Measurements from ENCODE around the gene FRMD4A.
"Not testable (repeated sequence)": the region's sequence is repeated elsewhere in the genome, so short reads cannot be mapped to it uniquely, and the experiment has no call there.

FRMD4A gene

DNA sequence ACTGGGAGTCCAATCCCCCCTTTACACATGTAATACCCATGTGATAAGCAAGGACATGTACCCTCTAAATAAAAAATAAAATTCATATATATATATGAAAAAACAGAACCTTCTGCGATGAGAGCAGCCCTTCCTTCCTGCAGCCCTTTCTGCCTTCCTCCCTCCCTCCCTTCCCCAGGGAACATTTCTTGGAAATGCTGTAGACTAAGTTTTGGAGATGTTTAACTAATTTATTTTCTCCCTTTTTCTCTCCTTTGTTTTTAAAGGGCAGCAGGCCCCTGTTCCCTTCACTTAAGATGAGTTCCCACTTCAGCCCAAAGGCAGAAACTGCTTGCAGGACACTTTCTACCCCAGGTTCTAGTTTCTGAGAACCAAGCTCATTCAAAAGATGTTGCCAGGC, 179.2 kb downstream of the FRMD4A start:
- no peak for DNase-seq (ENCODE audit: low read depth in 2 of 2, low spot score in 1 of 2)

DNA sequence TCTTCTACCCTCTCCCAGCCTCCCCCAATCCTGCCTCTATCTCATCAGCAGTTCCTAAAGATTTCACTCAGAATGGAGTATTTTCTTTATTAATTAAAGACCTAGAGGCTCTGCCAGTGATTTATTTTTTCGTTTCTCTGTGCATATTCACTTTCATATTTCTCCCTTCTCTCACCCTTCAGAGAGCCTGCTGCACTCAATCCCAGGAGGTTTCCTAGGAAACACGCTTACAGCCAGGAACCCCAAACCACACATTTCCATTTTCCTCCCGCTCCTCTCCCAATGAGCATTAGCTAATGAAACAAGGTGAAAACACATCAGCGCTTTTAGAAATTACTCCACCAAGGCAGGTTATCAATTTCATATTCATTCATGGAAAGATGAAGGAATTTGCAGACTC, 180.2 kb downstream of the FRMD4A start:
- no peak for DNase-seq (ENCODE audit: low read depth in 2 of 2, low spot score in 1 of 2)

DNA sequence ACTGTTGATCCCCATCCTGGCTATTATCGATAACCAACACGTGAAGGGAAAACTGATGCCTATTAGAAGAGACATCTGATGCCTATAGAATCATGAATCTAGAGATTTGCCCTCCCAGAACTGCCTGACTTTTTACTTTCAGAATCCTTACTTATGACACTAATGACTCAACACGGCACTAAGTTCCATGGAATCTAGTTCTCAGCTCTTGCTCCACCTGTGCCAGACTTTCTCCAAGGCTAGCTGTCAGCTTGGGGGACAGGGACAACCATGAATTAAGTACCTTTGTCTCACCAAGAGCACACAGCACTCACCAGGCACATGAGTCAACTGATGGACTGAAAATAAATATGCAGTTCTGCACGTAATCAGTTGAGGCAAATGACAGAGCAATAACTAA, 184.2 kb downstream of the FRMD4A start:
- no peak for DNase-seq (ENCODE audit: low read depth in 2 of 2, low spot score in 1 of 2)

DNA sequence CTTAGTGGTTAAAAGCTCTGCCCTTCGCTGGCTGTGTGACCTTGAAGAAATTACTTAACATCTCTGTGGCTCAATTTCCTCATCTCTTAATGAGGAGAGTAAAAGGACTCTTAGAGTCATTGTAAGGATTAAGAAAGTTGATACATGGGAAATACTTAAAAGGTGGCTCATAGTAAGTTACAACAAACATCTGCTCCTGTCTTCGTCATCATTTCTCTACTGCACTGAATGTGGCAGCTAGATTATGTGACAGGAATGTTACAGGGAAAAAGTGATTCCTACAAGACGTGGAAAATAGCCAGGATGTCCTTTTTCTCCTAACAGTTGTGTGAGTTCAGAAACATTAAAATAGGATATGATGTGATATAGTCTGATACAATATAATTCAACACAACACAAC, 184.7 kb downstream of the FRMD4A start:
- DNase-seq (ENCODE audit: low read depth in 2 of 2, low spot score in 1 of 2): no peak

DNA sequence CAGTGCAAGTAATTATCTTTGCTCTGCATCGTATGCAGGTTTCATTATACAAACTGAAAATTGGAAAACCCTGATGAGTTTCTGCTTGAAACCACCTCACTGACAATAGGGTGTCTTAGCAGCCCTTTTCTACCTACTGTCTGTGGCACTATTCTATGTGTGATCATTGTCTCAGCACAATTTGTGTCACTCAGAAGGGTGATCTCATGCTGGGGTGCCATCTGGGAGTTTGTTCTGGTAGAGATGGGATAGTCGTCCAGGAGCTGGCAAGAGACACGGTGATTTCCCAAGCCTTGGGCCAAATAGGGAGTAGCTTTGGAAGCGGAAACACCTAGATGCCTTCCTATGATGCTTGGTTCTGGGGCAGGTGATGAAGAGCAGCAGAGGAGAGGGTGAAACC, 186.3 kb downstream of the FRMD4A start:
- no peak for DNase-seq (ENCODE audit: low read depth in 2 of 2, low spot score in 1 of 2)

DNA sequence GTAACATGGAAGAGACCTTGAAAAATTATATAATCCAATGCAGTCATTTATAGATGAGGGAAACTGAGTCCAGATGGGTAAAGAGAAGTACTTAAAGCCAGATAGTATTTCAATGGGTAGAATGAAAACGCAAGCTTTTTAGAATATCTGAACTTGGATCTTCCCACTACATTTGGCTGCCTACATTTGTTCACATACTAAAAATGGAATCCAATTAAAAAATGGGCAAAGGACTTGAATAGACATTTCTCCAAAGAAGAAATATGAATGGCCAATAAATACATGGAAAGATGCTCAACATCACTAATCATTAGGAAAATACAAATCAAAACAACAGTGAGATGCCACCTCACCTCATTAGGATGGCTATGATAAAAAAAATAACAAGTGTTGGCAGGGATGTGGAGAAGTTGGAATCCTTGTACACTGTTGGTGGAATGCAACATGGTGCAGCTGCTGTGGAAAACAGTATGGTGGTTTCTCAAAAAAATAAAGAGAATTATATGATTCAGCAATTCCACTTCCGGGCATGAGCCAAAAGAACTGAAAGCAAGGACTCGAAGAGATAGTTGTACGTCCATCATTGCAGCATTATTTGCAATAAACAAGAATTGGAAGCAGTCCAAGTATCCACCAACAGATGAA, 188.0 kb downstream of the FRMD4A start:
- no peak for DNase-seq (ENCODE audit: low read depth in 2 of 2, low spot score in 1 of 2)

DNA sequence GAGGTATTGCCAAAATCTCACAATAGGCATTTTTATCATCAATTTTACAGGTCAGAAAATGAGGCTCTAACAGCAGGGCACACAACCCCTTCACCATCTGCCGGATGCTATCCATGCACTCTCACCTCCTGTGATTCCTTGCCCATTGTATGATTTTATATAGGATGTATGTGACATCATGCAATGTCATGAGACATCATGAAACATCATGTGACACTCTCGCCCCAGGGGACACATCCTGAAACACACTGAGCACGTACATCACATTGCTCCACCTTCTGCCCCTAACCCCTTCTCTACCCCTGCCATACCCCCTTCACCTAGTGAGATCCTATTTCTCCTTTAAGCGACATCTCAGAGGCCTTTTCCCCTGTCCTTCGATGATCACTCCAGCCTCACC, 189.4 kb downstream of the FRMD4A start:
- no peak for DNase-seq (ENCODE audit: low read depth in 2 of 2, low spot score in 1 of 2)

DNA sequence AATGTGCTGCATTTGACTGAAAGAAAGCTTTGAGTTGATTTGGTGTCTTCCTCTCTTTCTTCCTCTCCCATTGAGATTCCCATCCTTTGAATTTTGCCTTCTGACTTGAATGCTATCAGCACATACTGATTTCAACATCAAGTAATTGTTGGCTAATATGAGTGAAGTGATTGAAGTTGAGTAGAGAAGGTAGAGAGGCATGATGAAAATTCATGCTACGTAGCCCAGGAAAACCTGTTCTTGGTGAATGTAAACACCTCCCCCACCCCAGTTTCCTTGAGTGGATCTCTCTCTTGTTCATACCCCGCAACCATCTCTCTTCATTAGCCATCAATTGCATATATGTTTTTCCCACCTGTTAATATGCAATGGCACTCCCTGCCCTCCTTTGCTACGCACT, 193.3 kb downstream of the FRMD4A start:
- no peak for DNase-seq (ENCODE audit: low read depth in 2 of 2, low spot score in 1 of 2)

DNA sequence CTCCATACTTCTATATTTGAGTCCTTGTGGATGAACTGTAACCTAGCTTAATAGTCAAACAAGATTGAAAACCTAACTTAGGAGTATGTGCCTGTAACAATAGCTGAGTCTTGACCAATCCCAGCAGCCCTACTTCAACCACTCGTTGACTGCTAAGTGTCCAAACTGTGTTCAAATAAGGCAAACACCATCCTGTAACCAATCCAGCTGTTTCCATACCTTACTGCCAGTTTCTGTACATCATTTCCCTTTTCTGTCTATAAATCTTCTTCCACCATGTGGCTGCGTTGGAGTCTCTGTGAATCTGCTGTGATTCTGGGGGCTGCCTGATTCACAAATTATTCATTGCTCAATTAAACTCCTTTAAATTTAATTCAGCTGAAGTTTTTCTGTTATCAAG, 195.5 kb downstream of the FRMD4A start:
- not testable (repeated sequence) for DNase-seq (ENCODE audit: low read depth in 2 of 2, low spot score in 1 of 2)

DNA sequence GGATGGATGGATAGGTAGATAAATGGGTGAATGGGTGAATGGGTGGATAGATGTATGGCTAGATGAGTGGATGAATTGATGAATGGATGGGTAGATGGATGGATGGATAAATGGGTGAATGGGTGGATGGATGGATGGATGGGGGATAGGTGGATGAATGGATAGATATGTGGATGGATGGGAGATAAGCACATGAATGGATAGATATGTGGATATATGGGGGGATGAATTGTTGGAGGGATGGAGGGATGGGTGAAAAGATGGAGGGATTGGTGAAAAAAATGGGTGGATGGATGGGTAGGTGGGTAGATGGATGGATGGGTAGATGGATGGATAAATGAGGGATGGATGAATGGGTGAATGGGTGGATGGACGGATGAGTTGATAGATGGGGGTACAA, 196.4 kb downstream of the FRMD4A start:
- no peak for DNase-seq (ENCODE audit: low read depth in 2 of 2, low spot score in 1 of 2)

DNA sequence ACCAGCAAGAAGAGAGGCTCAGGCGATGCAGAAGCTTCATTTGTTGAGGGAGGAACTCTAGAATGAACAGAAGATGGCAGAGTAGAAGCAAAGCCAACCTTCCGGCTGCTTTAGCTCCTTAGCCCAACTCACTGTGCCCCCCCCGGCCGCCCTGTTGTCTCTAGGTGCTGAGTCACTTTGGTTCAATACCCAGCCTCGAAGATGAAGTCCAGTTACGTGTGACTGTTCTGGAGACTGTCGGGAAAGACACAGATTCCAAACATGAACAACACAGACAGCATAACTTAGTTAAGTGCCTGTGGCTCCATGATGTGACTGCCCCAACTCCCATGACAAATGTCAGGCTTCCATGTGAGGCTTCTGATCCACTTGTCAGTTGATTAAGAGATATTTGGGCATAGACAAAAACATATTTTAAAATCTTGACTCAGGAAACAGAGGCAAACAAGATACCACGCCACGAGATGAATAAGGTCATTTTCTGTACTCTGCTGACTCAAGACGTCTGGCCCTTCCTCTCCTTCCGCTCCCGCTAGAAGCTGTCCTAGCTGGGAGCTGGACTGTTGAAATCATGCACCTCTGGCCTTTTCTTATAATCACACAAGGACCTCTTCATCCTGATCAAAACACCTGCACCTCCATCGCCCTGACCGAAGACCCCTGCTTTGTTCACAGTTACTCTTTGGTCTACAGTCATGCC, 199.3 kb downstream of the FRMD4A start:
- no peak for DNase-seq (ENCODE audit: low read depth in 2 of 2, low spot score in 1 of 2)

DNA sequence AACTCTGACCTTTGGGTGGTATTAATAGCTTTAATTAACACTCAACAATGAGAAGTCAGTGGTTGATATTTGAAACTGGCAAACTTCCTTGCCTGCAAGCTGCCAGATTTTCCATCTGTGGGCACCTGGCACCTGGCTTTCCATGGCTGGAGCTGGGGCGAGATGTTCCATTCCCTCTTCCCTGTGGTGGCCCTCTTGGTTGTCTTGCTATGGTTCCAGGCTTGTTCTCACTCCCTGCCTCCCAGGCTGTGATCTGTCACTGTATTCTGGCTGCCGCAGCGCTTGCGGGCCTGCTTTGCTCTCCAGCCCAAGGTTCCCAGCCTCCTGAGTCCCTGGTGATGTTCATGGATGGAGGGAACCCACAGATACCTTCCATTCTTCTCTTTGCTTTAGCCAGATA, 201.0 kb downstream of the FRMD4A start:
- no peak for DNase-seq (ENCODE audit: low read depth in 2 of 2, low spot score in 1 of 2)

DNA sequence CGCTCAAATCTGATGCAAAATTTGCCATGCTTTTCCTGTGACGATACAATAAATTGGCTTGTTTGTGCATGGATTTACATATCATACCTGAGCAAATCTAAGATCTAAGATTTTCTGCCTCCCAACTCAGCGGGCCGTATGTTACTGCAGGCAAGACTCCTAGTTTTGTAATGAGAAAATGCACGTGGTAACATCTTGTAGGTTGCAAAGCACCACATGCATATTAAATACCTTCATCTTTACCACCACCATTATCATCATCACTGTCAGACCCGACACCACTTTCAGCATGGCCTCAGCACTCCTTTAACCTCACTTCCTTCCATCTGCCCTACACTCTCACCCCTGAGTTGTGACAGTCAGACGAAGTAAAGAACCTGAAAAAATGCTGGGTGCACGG, 202.2 kb downstream of the FRMD4A start:
- DNase-seq (ENCODE audit: low read depth in 2 of 2, low spot score in 1 of 2): no peak

DNA sequence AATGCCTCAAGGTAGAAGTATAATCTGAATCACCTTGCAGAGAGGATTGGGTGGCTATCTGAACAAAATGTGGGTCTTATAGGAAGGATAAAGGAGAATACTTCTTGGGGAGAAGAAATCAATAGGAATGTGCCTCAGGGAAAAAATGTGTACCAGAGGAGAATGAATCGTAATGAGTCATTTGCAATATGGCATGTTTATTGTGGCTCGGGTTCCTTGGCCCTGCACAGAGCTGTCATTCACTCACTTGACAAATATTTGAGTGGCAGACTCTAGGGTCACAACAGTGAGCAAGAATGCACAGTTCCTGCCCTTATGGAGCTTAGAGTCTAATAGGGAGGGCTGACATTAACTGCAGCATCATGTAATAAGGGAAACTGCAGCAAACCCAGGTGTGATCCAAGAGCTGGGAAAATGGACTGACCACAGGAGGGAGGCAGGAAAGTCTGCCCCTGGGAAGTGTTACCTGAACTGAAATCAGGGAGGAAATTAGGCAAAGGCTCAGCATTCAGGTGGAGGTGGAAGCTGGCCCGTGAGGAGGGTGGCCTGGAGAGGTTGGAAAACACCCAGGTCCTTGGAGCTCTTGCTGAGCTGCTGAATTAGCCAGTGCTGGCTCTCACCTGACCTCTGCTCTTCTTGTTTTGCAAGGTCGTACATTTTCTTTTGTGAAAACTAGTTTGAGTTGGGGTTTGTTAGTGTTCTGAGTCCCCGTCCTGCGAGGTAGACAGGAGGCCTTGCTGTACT, 203.9 kb downstream of the FRMD4A start:
- DNase-seq (ENCODE audit: low read depth in 2 of 2, low spot score in 1 of 2): no peak

DNA sequence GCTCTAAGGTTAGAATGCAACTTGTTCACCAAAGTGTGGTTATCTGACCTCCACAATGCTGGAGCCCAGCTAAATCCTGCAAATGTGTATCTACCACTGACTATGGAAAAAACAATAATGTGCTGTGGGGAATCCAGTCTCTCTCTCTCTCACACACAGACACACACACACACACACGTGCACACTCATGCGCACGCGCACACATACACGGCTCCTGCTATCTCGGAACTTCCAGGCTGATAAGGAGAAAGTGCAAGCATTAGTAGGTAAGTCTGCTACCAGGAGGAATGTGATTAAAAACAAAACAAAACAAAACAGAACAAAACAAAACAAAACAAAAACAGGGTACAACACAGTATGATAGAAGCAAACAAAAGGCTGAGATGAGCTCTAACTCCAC, 205.2 kb downstream of the FRMD4A start:
- DNase-seq (ENCODE audit: low read depth in 2 of 2, low spot score in 1 of 2): no peak

DNA sequence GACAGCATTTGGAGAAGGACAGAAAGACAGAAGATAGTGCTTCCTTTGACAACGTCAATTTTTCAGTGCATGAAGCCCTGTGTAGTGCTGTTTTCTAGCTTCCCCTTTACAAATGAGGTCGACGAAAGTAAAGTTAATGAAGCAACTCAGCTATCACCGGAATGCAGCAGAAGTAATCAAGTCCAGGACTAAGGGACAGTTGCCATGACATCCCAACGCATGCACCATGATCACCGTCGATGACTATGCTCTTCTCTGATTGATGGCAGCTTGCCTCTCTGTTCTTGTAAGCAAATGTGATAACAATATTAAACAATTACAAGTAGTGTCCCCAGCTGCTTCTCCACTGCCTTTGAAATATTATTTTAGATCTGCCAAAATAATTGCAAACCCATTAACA, 205.8 kb downstream of the FRMD4A start:
- no peak for DNase-seq (ENCODE audit: low read depth in 2 of 2, low spot score in 1 of 2)

DNA sequence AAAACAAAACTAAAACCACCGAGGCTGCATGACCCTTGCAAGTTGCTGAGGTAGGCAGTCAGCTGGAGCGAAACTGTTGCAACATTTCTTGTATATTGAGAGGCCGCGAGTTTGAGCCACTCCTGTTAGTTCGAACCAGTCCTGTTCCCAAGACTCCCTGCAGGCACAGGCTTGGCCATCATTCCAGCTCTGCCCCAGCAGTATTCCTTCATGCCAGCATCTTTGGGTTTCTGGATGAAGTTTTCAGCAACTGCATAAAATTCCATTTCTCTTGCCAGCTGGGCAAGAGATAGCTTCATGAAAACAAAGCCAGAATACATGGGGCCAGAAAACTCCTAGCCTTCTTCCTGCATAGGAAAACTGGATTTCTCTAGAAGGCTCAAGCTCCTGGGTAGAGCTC, 207.6 kb downstream of the FRMD4A start:
- no peak for DNase-seq (ENCODE audit: low read depth in 2 of 2, low spot score in 1 of 2)

DNA sequence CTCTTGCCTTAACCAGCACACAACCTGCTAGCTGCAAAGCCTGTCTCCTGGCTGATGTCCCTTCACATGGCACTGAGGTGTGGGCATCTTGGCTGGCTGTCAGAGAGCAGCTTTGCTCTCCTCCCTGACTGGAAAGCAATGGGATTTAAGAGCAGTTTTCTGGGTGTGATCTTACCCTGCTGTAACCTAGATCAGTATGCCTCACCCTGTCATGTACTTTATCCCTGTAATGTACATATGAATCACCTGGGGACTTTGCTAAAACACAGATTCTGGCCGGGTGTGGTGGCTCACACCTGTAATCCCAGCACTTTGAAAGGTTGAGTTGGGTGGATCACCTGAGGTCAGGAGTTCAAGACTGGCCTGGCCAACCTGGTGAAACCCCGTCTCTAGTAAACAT, 209.9 kb downstream of the FRMD4A start:
- no peak for DNase-seq (ENCODE audit: low read depth in 2 of 2, low spot score in 1 of 2)

DNA sequence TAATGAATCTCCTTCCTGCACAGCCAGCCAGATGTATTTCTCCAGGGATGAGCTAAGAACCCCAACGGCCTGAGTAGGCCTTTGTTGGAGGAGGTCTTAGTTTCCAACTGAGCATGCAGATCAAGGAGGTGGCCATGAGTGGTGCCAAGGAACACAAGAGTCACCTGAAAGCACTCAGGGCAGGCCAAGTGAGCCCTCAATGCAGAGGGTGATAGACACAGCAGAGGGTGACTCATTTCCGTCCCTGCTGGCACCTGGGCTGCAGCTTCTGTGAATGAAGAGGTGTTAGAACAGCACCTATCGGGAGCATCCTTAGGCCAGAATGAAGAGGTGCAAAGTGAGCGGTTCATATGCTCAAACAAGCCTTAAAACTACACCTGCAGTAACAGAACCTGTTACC, 211.8 kb downstream of the FRMD4A start:
- DNase-seq (ENCODE audit: low read depth in 2 of 2, low spot score in 1 of 2): no peak

DNA sequence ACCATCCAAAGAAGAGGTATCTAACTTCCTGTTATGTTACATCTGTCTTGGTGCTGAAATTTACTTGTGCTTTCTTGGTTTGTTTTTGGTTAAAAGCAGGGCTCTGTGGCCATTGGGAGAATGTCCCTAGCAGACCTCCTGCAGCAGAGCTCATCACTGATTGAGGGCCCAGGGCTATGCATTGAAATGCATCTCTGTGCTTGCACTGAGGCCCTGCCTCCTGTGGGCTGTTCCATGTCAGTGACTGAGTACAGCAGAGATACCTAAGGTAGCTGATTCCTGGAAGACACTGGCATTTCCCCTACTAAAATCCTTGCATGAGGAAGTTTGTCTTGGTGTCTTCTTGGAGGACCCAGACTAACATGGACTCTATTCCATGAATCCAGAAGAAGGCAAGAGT, 213.9 kb downstream of the FRMD4A start:
- no peak for DNase-seq (ENCODE audit: low read depth in 2 of 2, low spot score in 1 of 2)

DNA sequence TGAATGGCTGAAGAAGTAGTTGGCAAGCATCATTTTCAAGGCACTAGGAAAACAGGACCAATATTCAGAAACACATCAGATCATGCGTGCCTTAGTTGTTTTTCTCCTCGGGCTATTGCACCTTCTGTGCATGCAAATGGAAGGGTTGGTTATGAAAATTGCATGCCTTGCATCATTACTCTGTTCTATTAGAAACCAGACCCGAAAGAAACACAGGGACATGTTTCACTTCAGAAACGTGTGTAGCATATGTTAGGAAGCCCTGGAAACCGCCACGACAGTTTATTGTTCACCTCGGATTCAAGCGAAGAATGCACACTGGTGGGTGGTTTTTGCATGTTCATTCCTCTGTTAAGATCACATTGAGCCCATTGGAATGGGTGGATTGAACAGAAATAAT, 214.7 kb downstream of the FRMD4A start:
- no peak for DNase-seq (ENCODE audit: low read depth in 2 of 2, low spot score in 1 of 2)

DNA sequence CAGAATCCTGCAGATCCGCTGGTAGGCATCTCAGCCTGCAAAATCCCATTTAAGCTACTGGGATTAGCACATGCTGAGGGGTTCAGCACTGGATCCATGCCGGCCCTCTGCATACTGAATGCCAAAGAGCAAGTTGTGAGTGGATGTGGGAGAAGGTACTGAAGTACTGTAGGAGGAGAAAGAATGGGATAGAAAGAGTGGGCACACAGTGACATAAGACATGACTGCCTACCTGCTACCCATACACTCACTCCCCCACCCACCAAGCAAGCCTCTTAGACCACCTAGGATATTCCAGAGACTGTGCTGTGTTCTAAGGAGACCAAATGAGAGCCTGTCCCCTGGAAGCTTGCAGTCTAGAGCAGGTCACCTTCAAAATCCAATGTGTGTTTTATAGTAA, 215.9 kb downstream of the FRMD4A start:
- no peak for DNase-seq (ENCODE audit: low read depth in 2 of 2, low spot score in 1 of 2)

DNA sequence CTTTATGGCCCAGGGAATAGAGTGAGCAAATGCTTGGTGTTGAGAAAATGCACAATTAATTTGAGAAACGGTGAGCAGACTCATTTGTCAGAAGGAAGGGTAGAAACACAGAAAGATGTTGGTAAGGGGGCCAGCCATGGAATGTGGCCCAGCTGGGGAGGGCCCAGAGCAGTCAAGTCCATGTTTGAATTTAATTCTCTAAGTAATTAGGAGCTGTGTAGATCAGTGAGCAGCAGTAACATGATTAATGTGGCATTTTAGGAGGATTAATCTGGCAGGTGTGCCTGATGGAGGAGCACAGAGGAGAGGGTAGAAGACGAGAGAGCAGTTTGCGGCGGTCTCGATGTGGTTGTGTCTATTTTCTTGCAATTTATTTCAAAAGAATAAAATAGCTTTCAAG, 218.7 kb downstream of the FRMD4A start:
- DNase-seq (ENCODE audit: low read depth in 2 of 2, low spot score in 1 of 2): no peak
